SKM-1 (cell line): ENCODE results near the gene RPL27.
A peak's percentile ranks its signal among the peaks of the same experiment; 100 is the strongest.
"Not testable (repeated sequence)": the region's sequence is repeated elsewhere in the genome, so short reads cannot be mapped to it uniquely, and the experiment has no call there.

Source experiments
- DNase-seq: peaks from one replicate; lab custom pipeline; 2025; ENCODE audit not compliant: unreplicated experiment; lab: John Stamatoyannopoulos, UW

RPL27 gene

DNA sequence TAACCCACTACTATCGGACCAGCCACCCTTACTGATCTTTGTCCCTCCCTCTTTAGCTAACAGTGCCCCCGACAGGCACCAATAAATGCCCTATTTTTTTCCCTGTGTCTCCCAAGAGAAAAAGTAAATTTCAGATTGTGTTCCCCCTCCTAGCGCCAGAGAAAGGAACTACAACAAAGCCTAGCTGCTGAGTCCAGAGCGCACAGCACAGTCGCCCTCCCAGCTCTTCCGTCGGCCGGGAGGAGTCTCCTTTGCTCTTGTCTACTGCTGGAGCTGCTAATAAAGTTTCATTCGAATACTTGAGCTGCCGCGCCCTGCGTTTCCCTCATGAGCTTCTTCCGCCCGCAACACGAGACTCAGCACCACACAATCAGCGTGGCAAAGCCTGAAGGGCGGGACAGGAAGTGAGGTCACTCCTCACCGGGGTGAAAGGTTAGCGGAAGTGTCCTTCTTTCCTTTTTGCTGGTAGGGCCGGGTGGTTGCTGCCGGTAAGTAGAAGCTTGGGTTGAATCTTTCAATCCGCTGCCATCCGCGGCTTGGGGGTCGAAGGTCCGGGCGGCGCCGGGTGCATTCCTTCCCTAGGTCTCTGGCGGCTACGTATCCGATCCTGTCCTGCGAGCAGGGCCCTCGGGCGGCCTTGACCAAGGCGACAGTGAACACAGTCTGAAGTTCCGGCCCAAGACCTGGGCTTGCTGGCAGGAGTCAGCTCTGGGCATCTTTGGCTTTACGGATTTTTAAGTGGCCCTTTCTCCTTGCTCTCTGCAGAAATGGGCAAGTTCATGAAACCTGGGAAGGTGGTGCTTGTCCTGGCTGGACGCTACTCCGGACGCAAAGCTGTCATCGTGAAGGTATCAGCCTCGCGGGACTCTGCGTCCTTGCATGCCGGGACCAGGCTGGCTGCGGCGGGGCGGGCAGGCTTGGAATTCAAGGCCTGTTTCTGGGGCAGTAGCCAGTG, at the start of gene RPL27:
TSS of gene RPL27 (plus strand) at position 436 of the 955 bp plus-strand sequence. CDS start at position 768, 332 bp downstream.
- peak; percentile 100 for DNase-seq

DNA sequence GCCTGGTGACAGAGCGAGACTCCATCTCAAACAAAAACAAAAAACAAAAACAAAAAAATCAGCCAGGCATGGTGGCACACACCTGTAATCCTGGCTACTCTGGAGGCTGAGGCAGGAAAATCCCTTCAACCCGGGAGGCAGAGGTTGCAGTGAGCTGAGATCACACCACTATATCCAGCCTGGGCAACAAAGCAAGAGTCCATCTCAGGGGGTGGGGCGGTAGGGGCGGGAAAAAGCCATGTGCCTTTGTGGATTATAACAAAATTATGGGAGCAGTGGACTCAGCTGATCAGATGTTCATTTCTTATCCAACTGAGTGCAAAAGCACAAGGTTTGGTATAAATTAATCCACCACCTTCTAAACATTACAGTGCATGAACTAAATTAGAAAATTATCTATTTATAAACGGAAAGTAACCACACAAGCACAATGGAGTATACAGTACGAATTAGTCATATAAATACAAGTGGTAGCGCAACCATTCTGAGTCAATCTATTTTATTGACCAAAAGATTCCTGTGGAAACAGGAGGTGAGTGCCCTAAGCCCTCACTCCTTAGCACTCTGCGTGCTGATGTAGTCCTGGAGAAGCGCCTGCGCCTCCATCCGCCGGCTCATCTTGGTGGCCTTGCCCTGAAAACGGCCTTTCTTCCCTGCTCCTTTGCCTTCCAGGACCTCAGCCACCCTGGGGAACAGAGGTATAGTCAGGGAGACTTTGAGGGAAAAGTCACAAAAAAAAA, 48.0 kb upstream of the RPL27 start:
- no peak for DNase-seq

DNA sequence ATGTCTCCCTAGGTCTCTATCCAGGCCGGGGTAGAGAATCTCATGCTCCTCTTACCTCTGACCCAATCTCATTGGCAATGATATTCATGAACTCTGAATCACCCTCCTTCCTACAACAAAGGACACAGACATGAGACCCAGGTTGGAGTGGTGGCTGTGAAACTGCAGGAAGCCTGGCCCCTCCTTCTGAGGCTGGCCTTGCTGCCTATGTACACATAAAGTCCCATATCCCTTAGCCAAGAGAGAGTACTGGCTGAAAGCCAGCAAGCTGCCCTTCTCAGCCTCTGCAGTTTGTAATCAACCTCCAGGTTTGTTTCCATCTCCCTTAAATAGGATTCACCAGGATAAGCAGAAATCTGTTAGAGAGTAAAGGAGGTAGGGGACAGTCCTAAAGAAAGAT, 44.5 kb upstream of the RPL27 start:
- no peak for DNase-seq

DNA sequence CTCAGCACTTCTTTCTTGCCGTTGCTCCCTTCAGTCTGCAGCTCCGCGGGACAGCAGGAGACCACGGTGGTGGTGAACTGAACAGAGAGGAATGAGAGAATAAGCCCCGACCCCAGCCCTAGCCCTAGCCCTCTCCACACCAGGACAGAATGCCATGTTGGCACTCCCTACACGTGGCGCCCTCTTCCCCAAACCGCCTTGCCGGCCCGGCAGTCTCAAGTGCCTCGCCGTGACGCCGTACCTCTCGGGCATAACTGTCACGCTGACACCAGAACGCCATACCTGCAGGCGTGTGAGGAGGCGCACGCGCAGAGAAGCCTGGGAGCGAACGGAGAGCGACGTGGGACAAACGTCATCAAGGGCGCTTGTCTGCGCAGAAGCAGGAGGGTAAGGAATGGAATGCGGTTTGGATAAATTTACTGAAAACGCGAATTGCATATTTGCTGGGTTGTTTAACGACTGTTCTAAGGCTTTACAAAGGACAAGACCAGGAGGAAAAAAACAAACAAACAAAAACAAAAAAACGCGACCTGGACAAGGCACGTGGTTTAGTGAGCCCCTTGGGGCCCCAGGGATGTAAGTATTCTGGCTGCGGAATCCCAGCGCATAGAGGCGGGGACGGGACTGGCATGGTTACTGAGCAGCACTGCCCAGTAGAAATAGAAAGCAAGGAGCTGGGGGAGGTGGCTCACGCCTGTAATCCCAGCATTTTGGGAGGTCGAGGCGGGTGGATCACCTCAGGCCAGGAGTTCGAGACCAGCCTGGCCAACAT, 33.9 kb upstream of the RPL27 start, which contains the start of gene AARSD1:
TSS of gene AARSD1 (minus strand) at position 294 of the 772 bp plus-strand sequence. CDS start at position 280, 14 bp downstream.
- peak; percentile 82 for DNase-seq

DNA sequence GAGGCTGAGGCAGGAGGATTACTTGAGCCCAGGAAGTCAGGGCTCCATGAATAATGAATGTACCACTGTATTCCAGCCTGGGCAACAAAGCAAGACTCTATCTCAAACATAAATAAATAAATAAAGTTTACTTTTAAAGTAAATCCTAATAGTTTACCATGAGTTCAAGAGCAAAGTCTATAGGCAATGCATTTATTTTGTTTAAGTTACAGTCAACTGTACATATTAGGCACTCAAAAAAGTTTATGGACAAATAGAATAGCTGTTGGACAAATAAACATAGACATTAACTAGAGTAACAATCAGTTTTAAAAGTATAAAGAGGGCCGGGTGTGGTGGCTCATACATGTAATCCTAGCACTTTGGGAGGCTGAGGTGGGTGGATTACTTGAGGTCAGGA, 30.3 kb upstream of the RPL27 start:
- no peak for DNase-seq

DNA sequence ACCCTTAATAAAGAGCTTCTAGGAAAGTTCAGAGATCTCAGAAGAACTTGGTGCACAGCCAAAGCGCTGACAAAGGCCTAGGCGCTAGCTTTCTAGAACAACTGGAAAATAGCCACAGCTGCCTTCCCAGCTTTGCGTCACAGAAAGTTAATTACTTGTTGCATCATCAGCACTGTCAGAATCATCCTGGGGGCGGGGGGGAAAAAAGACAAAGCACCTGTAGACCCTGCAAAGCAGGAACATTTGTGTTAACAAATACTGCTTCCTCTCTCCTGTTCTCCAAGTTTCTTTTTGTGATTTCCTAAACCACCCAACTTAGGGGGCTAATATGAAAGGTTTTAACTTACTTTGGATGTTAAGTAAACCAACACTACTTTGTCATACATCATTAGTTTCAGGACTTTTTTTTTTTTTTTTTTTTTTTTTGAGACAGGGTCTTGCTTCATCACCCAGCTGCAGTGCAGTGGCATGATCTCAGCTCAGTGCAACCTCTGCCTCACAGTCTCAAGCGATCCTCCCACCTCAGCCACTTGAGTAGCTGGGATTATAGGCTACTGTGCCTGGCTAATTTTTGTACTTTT, 29.1 kb upstream of the RPL27 start:
- DNase-seq: no peak

DNA sequence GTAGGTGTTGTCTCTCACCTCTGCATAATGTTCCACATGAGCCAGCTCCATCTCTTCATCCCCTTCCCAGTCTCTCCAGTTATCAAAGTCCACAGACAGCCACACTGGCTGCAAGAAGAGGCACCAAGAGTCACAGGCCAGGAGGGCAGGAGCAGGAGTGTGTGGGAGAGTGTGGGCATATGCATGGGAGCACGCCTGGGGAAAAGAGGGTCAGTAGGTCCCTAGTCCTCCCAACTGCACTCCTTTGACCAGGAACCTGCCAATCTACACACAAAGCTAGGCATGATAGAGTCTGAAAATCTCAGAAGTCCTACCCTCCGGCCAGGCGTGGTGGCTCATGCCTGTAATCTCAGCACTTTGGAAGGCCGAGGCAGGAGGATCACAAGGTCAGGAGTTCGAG, 26.6 kb upstream of the RPL27 start:
- DNase-seq: no peak

DNA sequence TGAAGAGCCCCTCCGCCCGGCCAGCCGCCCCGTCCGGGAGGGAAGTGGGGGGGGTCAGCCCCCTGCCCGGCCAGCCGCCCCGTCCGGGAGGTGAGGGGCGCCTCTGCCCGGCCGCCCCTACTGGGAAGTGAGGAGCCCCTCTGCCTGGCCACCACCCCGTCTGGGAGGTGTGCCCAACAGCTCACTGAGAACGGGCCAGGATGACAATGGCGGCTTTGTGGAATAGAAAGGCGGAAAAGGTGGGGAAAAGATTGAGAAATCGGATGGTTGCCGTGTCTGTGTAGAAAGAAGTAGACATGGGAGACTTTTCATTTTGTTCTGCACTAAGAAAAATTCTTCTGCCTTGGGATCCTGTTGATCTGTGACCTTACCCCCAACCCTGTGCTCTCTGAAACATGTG, 24.9 kb upstream of the RPL27 start:
- DNase-seq: not testable (repeated sequence)

DNA sequence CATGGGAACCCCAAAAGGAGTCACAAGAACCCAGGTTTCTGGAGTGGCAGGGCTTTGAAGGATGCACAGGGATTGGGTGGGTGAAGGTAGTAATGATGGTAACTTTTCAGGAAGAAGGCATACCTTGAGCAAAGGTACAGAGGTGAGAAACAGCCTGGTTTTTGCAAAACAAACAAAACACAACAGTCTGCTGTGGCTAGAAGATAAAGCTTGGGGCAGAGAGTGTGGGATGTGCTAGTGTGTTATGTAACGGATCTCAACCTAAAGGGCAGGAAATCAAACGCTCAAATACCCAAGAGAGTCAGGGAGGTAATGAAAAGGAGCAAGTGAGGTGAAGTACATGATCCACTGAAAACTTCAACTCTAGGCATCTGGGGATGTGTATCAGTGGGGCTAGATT, 23.0 kb upstream of the RPL27 start:
- no peak for DNase-seq

DNA sequence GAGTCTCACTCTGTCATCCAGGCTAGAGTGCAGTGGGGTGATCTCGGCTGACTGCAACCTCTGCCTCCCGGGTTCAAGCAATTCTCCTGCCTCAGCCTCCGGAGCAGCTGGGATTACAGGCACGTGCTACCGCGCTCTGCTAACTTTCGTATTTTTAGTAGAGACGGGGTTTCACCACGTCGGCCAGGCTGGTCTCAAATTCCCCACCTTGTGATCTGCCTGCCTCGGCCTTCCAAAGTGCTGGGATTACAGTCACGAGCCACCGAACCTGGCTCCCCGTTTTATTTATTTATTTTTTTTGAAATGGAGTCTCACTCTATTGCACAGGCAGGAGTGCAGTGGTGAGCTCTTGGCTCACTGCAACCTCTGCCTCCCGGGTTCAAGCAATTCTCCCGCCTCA, 22.5 kb upstream of the RPL27 start:
- DNase-seq: not testable (repeated sequence)

DNA sequence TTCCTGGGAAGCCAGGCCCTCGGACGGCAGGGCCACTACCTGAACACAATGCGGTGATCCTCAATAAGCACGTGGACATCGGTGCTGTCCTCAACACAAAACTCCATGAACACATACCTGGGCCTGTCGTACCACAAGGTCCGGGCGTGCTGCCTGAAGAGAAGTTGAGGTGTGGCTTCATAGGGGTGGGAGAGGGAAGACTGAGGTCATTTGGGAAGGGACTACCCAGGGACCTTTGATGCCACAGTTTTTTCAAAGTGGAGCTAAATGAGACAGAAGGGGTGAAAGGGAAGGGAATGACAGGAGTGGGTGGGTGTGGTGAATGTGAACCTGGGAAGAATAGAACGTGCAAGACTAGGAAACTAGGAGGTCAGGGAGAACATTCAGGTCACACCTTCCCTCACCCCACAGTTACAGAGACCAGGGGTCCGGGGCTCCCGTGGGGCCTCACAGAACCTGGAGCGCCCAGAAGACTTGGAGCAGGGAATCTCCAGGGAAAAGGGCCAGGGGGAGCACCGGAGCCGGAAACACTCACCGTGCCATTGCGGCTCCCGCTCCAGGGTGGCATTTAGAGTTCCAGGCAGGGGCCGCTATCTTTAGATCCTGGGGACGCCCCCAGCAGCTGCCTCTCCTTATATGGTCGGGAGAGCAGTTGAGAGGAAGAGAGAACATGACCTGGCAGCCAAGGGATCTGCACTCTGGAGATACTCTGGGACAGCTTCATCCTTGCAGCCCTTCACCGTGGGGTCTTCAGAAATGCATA, 18.5 kb upstream of the RPL27 start, which contains the start of gene PTGES3L:
TSS of gene PTGES3L (minus strand) at position 570 of the 763 bp plus-strand sequence. CDS start at position 543, 27 bp downstream.
- no peak for DNase-seq

DNA sequence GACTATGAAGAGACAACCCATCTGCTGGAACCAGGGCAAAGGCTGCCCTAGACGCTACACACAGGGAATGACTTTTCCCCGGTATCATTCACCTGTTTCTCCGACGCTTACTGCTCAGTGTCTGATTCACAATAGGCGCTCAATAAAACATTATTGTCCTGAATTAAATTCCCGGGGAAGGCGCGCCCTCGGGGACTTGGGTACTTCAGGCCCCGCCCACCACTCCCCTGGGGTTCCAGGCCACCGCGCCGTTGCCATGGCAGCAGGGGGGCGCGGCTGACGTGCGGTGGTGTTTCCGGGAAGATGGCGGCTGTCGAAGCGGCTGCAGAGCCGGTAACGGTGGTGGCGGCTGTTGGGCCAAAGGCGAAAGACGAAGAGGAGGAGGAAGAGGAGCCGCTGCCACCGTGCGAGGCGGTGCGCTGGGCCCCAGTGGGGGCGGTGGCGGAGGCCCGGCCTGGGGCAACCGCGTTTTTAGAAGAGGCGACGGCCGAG, 17.9 kb upstream of the RPL27 start, which contains the start of gene RUNDC1:
TSS of gene RUNDC1 (plus strand) at position 292 of the 492 bp plus-strand sequence. CDS start at position 304, 12 bp downstream.
- no peak for DNase-seq

DNA sequence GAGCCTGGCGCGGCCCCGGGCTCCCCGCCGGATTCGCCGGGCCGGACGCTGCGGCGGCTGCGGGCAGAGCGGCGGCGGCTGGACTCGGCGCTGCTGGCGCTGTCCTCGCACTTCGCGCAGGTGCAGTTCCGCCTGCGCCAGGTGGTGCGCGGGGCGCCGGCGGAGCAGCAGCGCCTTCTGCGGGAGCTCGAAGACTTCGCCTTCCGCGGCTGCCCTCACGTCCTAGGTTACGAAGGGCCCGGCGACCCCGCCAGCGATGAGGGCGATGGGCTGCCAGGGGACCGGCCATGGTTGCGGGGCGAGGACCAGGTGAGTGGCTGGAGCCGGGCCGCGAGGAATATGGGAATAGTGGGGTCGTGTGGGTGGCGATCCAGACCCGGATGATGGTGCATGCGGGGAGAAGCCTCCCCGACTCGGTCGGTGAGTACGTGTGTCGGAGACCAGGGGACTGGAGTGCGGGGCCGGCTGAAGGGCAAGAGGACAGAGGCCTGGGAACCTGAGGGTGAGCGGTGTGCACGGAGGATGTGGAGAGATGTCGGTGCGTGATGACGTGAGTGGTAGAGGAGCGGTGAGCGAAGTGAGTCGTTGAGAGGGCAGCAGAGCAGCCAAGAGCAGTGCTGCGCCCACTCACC, 17.3 kb upstream of the RPL27 start:
- no peak for DNase-seq

DNA sequence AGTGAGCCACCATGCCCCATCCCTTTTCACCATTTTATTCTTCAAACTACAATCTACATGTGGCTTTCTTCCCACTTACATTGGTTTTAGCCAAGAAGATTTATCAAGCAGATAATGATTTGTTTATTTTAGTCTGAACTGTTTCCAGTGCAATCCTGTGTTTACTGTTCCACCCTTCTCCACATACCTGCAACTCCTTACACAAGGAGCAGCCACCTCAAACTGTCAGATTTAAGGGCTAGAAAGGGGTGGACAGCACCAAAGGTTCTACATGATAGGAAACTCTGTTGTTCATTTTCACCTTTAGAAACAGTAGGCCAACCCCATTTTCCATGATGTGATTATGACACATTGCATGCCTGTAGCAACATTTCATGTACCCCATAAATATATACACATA, 16.0 kb upstream of the RPL27 start:
- DNase-seq: no peak

DNA sequence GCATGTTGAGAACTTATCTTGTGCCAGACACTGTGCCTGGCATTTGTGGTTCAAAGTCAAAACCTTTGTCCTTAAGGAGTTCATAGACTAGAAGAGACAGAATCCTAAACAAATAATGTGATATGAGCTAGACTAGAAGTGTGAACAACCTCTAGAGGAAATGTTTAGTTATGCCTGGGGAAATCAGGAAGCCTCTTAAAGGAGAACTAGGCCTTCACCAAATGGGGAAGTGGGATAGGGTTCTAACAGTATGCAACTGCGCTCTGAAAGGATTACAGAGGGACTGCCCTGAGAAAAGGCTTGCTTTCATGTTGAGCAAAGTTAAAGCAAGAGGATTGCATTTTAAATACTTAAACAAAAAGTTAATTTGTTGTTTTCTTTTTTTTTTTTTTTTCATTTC, 13.0 kb upstream of the RPL27 start:
- DNase-seq: peak; percentile 94

DNA sequence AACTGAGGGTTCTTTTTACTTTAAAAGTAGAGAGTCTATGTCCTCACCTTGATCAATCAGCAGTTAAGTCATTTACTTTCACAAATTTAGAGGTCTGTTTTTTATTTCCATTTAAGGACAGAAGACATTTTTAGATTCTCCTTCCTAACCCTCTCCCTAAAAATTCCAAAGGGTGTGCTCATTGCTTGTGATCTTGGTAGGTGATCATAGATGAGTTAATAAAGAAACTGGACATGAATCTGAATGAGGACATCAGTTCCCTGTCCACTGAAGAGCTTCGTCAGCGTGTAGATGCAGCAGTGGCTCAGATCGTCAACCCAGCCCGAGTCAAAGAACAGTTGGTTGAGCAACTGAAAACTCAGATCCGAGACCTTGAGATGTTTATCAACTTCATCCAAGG, 9.1 kb upstream of the RPL27 start:
- no peak for DNase-seq

DNA sequence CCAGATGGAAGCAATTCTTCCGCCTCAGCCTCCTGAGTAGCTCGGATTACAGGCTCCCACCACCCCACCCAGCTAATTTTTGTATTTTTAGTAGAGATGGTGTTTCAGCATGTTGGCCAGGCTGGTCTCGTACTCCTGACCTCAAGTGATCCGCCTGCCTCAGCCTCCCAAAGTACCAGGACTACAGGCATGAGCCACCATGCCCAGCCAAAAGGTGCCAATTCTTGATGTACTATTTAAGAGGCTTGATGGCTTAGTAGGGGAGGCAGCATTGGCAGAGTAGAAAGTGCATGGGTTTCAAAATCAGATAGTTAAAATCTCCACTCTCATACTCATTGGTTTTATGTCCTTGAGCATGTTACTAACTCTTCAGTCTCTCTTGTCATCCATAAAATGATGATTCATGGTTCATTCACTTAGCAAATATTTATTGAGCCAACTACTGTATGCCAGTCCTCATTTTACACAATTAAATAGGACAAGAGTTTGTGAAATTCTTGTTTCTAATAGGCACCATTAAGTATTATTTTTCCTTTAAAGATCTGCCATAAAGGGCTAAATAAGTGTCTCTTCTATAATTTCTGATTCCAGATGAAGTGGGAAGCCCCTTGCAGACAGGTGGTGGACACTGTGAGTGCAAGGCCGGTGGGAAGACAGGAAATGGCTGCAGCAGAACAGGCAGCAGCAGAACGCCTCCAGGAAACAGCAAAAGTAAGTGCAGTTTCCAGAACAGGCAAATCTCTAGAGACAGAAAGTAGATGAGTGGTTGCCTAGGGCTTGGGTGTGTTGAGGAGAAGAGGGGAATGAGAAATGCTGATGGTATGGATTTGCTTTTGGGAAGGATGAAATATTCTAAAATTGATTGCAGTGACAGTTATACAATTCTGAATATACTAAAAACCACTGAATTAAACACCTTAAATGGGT, 8.2 kb upstream of the RPL27 start:
- no peak for DNase-seq

DNA sequence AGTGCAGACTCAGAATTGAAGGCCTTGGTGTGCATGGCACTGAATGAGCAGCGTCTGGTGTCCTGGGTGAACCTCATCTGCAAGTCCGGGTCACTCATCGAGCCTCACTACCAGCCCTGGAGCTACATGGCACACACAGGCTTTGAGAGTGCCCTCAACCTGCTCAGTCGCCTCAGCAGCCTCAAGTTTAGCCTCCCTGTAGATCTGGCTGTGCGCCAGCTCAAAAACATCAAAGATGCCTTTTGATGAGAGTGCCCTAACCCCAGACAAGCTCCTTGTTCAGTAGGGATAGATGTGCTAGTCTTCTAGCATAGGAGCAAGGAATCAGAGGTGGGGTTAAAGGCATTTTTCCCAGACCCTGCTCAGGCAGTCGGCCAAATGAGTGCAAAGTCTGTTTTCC, 6.7 kb upstream of the RPL27 start:
- DNase-seq: no peak
